ENCODE data around the gene OIT3.

OIT3 gene

DNA sequence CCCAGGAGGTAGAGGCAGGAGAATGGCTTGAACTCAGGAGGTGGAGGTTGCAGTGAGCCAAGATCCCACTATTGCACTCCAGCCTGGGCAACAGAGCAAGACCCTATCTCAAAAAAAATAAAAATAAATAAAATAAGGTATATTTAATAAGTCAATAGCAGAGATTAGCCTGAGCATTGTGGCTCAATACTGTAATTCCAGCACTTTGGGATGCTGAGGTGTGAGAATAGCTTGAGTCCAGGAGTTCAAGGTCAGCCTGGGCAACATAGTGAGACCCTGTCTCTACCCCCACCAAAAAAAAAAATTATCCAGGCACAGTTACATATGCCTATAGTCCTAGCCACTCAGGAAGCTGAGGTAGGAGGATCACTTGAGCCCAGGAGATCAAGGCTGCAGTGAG, 38.4 kb upstream of the OIT3 start:
- TF ChIP-seq, protein P1, sequence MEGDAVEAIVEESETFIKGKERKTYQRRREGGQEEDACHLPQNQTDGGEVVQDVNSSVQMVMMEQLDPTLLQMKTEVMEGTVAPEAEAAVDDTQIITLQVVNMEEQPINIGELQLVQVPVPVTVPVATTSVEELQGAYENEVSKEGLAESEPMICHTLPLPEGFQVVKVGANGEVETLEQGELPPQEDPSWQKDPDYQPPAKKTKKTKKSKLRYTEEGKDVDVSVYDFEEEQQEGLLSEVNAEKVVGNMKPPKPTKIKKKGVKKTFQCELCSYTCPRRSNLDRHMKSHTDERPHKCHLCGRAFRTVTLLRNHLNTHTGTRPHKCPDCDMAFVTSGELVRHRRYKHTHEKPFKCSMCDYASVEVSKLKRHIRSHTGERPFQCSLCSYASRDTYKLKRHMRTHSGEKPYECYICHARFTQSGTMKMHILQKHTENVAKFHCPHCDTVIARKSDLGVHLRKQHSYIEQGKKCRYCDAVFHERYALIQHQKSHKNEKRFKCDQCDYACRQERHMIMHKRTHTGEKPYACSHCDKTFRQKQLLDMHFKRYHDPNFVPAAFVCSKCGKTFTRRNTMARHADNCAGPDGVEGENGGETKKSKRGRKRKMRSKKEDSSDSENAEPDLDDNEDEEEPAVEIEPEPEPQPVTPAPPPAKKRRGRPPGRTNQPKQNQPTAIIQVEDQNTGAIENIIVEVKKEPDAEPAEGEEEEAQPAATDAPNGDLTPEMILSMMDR (IDR thresholded peaks at IDR 0.05; ENCODE audit: low read depth, low read length, missing control alignments), result no peak
- H3K4me3 ChIP-seq (ENCODE audit: low read depth, low read length), result no peak overlapping the region
- no peak for DNase-seq (ENCODE audit: low read depth)
- in situ Hi-C loops (cut with HindIII; ENCODE audit: low sequenced_read_pairs), result no loop called here

DNA sequence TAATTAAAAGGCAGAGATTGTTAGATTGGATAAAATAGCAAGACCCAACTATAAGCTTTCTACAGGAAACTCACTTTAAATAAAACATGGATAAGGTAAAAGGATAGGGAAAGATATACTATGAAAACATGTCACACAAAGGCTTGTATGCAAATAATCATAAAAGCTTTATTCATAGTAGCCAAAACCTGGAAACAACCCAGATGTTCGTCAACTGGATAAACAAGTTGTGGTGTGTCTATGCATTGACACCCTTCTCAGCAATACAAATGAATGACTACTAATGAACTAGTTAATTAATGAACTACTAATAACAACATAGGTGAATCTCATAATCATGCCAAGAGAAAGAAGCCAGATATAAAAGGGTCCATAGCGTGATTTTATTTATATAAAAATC, 37.7 kb upstream of the OIT3 start:
- no peak overlapping the region for H3K4me3 ChIP-seq (ENCODE audit: low read depth, low read length)
- TF ChIP-seq, protein P1 (IDR thresholded peaks at IDR 0.05; ENCODE audit: low read depth, low read length, missing control alignments), result no peak
- in situ Hi-C loops (cut with HindIII; ENCODE audit: low sequenced_read_pairs), result no loop called here
- DNase-seq (ENCODE audit: low read depth), result no peak

DNA sequence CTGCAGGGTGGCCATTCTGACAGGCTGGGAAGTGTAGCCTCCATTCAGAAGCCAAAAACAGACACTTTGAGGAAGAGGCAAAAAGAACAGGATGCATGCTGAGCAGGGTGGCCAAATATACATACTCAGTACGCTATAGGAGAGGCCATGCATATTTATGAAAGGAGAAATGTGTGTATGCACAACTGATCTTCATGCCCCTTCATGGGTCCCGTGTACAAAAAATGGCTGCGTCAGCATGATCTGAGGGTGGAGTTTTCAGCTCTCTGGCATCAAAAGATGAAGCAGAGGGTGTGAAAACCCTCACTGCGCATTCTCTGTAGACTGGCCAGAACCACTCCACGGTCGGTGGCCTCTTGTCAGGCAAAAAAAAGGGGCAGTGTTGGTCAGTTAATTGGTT, 35.5 kb upstream of the OIT3 start:
- DNase-seq (ENCODE audit: low read depth), result no peak
- TF ChIP-seq, protein P1 (IDR thresholded peaks at IDR 0.05; ENCODE audit: low read depth, low read length, missing control alignments), result no peak
- in situ Hi-C loops (cut with HindIII; ENCODE audit: low sequenced_read_pairs), result no loop called here
- no peak overlapping the region for H3K4me3 ChIP-seq (ENCODE audit: low read depth, low read length)

DNA sequence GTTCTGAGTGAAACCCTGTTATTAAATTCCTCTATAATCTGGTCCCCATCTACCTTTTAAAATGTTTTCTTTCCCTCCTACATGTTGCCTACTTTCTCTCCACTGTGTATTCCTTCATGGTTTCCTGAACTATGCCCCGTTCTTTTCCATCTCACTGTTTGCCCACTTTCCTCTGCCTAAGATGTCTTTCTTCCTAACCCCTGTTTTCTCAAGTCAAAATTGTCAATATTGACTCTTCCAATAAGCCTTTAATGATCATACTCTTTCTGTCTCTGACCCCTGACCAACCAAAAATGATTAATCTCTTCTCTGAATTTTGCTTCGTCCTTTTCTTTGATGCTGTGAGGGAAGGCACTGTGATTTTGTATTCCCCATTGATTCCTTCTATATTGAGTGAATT, 30.6 kb upstream of the OIT3 start:
- no peak overlapping the region for H3K4me3 ChIP-seq (ENCODE audit: low read depth, low read length)
- in situ Hi-C loops (cut with HindIII; ENCODE audit: low sequenced_read_pairs), result no loop called here
- TF ChIP-seq, protein P1 (IDR thresholded peaks at IDR 0.05; ENCODE audit: low read depth, low read length, missing control alignments), result no peak
- DNase-seq (ENCODE audit: low read depth), result no peak

DNA sequence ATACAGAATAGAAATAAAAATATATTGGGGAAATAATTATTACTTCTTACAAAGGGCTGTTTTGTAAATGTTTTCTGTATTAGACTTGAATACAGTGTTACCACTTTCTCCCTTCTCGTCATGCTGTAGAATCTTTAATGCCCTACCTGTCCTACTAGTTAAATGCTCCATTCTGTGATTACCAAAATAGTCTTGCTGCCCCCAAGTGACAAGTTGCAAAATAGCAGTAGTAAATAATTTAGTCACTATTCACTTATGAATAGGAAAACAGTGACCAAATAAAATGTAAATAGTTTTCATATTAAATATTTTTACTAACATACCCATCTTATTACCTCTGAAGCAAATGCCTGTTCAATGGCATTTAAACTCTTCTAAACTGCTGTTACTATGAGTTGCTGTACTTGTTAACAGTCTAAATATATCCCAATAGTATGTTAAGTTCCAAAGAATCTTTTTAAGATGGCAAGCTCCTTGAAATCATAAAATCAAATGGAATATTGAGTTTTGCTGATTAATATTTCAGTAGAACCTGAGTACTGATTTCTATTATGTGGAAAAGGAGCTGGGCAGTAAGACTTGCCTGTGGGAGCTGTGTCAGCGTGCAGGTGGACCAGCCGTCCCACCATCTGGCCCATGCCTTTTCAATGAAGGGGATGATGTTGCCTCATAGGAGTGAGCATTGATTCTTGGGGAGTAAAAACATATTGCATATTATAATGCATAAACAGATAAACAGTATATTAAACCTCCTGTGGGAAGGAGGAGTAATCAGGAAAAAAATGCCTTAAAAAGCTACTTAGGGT, 18.1 kb upstream of the OIT3 start:
- in situ Hi-C loops (cut with HindIII; ENCODE audit: low sequenced_read_pairs), result no loop called here

DNA sequence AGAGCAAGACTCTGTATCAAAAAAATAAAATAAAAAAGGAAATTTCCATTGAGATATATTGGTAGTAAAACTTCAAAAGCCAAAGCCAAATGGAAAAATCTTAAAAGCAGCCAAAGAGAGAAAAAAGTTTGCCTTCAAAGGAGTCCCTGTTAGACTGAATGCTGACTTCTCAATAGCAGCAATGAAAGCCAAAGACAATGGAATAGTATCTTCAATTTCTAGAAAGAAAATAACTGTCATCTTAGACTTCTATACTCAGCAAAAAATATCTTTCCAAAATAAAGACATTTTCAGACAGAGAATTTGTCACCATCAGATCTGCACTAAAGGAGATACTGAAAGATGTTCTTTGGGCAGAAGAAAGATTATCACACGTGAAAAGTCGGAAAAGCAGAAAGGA, 14.3 kb upstream of the OIT3 start:
- no peak overlapping the region for H3K4me3 ChIP-seq (ENCODE audit: low read depth, low read length)
- in situ Hi-C loops (cut with HindIII; ENCODE audit: low sequenced_read_pairs), result no loop called here
- TF ChIP-seq, protein P1 (IDR thresholded peaks at IDR 0.05; ENCODE audit: low read depth, low read length, missing control alignments), result no peak
- DNase-seq (ENCODE audit: low read depth), result no peak

More for the DNA sequence above, 18.1 kb upstream of the OIT3 start:
- DNase-seq (ENCODE audit: low read depth), result peak; percentile 15
- TF ChIP-seq, protein P1 (IDR thresholded peaks at IDR 0.05; ENCODE audit: low read depth, low read length, missing control alignments), result peak; percentile 49
- no peak overlapping the region for H3K4me3 ChIP-seq (ENCODE audit: low read depth, low read length)

All from astrocyte of the cerebellum (primary cell).